Stimulated activated CD4-positive, alpha-beta T cell treated with anti-CD3 and anti-CD28 coated beads, TNF-alpha, amount 100 ng/mL, for 24 hours (primary cell): Measurements from ENCODE around the gene FTHL17.

Experiments
- DNase-seq, 3 experiments: peaks; one replicate each; pipeline ENCODE4 v3.0.0-alpha.2; 2020; ENCODE audit warnings: low read depth in 3 of 3

Gene FTHL17

GRCh38 chrX:31038575-31039326 is 33.1 kb downstream of the FTHL17 start:
- peak in 1 of 3 experiments; percentile 3 for DNase-seq

- peak in 1 of 3 experiments; percentile 2 for DNase-seq
Measured at GRCh38 chrX:31036895-31037294, 34.9 kb downstream of the FTHL17 start.

- DNase-seq = no peak
Measured at GRCh38 chrX:31027351-31027750, 44.5 kb downstream of the FTHL17 start.

- DNase-seq = no peak
Measured at GRCh38 chrX:31024866-31025265, 47.0 kb downstream of the FTHL17 start.

GRCh38 chrX:31021537-31021936 is 50.3 kb downstream of the FTHL17 start:
- DNase-seq = no peak
